Neural crest cell (in vitro differentiated cells): ENCODE results near the gene RILP. TPM values are rescaled to one million over a fixed set of nuclear protein-coding genes. Genes with fewer than 3 reads are reported as not detected.
A peak's percentile ranks its signal among the peaks of the same experiment; 100 is the strongest.

Experiments used
- DNase-seq: peaks from one replicate; pipeline ENCODE4 v3.0.0; 2021; ENCODE audit warnings: low read depth, mixed read lengths, low spot score
- H3K27ac Mint-ChIP-seq: one replicate; pipeline ENCODE4 v1.8.0; 2021; ENCODE audit warnings: mild to moderate bottlenecking, mixed read lengths; ENCODE audit not compliant: unreplicated experiment
- H3K27me3 Mint-ChIP-seq: 2 replicates; pipeline ENCODE4 v1.8.0; 2021; ENCODE audit warnings: low read depth, mild to moderate bottlenecking, mixed read lengths
- H3K36me3 Mint-ChIP-seq: 2 replicates; pipeline ENCODE4 v1.8.0; 2021; ENCODE audit warnings: low read depth, mild to moderate bottlenecking, mixed read lengths
- H3K4me1 Mint-ChIP-seq: 2 replicates; pipeline ENCODE4 v1.8.0; 2021; ENCODE audit warnings: mixed read lengths
- H3K4me3 Mint-ChIP-seq: one replicate; pipeline ENCODE4 v1.8.0; 2021; ENCODE audit warnings: mild to moderate bottlenecking, mixed read lengths
- H3K9me3 Mint-ChIP-seq: 2 replicates; pipeline ENCODE4 v1.8.0; 2021; ENCODE audit warnings: mixed read lengths
- CTCF ChIP-seq: fragments of 200-600 bp; sonication (generic); conservative IDR thresholded peaks from 2 replicates; pipeline ENCODE4 v1.5.0; 2021; ENCODE audit warnings: antibody characterized with exemption, mild to moderate bottlenecking
- total RNA-seq: library from RNA; stranded (reverse); gene quantifications from 2 replicates; pipeline ENCODE4 v1.2.1, GENCODE V29; 2021

RILP gene
- total RNA-seq, 1 donor from 2014 or later = 1.8 TPM

- no peak for DNase-seq
- no peaks in the 10 kb centered on the region for H3K27me3 Mint-ChIP-seq
- peaks cover 24% of the 10 kb centered on the region for H3K36me3 Mint-ChIP-seq
- peaks cover 6% of the 10 kb centered on the region for H3K9me3 Mint-ChIP-seq
- peak overlapping the region; percentile 58 for H3K4me3 Mint-ChIP-seq
- H3K4me1 Mint-ChIP-seq = peaks cover 30% of the 10 kb centered on the region
- no peak overlapping the region for H3K27ac Mint-ChIP-seq
- TF ChIP-seq CTCF = no peak
These were observed 36.4 kb upstream of the RILP start for GRCh38 chr17:1686086-1686485.

- peaks cover 34% of the 10 kb centered on the region for H3K36me3 Mint-ChIP-seq
- peaks cover 30% of the 10 kb centered on the region for H3K4me1 Mint-ChIP-seq
- no peak for TF ChIP-seq CTCF
- H3K27ac Mint-ChIP-seq = peak within 1 kb of the TSS; percentile 91
- peak within 1 kb of the TSS; percentile 98 for H3K4me3 Mint-ChIP-seq
- H3K9me3 Mint-ChIP-seq = peaks cover 2% of the 10 kb centered on the region
- H3K27me3 Mint-ChIP-seq = no peaks in the 10 kb centered on the region
- peak; percentile 97 for DNase-seq
These were observed 34.9 kb upstream of the RILP start, which contains the start of gene PRPF8 for GRCh38 chr17:1684378-1685189. PRPF8 (minus strand) TSS chr17:1684867; CDS start chr17:1684571, 296 bp downstream.

- Mint-ChIP-seq H3K4me1 (peaks cover 30% of the 10 kb centered on the region), H3K36me3 (peaks cover 39% of the 10 kb centered on the region), H3K27ac (peak overlapping the region; percentile 52), H3K4me3 (peak overlapping the region; percentile 98), H3K9me3 (peaks cover 2% of the 10 kb centered on the region), H3K27me3 (no peaks in the 10 kb centered on the region)
- DNase-seq = no peak
- TF ChIP-seq CTCF = no peak
These were observed 33.8 kb upstream of the RILP start for GRCh38 chr17:1683459-1683858.

GRCh38 chr17:1676401-1676800, 26.7 kb upstream of the RILP start:
- Mint-ChIP-seq H3K4me3 (peak overlapping the region; percentile 44), H3K4me1 (no peaks in the 10 kb centered on the region), H3K36me3 (peaks cover 45% of the 10 kb centered on the region)

More at GRCh38 chr17:1676401-1676800, 26.7 kb upstream of the RILP start:
- Mint-ChIP-seq H3K27ac (no peak overlapping the region), H3K9me3 (no peaks in the 10 kb centered on the region), H3K27me3 (no peaks in the 10 kb centered on the region)
- no peak for TF ChIP-seq CTCF
- no peak for DNase-seq
